Endothelial cell of umbilical vein (primary cell): ENCODE results near the gene CUL2. TPM values are rescaled to one million over a fixed set of nuclear protein-coding genes. Genes with fewer than 3 reads are reported as not detected.

ENCODE experiments used
- BruUV-seq: library from RNA; stranded (reverse); fragments of 400-500 nt; replicated peaks from 2 replicates; lab custom pipeline; 2021; lab: Mats Ljungman, UMichigan
- CTCF ChIA-PET: fragments of 300-600, 350-600 bp; sonication (Branson Sonifier 250); formaldehyde crosslinking; loops from one replicate; lab custom pipeline; 2021; ENCODE audit warnings: antibody characterized with exemption, inconsistent platforms; lab: Charles Lee
- POLR2A ChIA-PET: fragments of 300-600, 350-600 bp; sonication (Branson Sonifier 250); formaldehyde crosslinking; loops from one replicate; lab custom pipeline; 2021; ENCODE audit warnings: antibody characterized with exemption, inconsistent platforms; lab: Charles Lee
- DNase-seq: peaks from one replicate; pipeline ENCODE4 v3.0.0-alpha.2; 2011; ENCODE audit warnings: low read depth, low spot score
- FAIRE-seq: peaks from 2 replicates; lab custom pipeline; 2011; peaks lifted over from hg19 to GRCh38; lab: Jason Lieb, UNC
- H2AFZ ChIP-seq: 2 replicates; pipeline ENCODE4 v1.6.0; 2012; ENCODE audit warnings: low read depth, low read length, control low read depth, inconsistent platforms
- H3K27ac ChIP-seq: 2 replicates; pipeline ENCODE4 v1.5.1; 2011; ENCODE audit warnings: low read depth, mild to moderate bottlenecking, control low read depth, low read length, moderate library complexity; ENCODE audit not compliant: insufficient read depth
- H3K27me3 ChIP-seq, 2 experiments: 2 replicates each; pipeline versions ENCODE4 v1.6.0 to v1.6.1; 2011; ENCODE audit warnings: low read length in 2 of 2, mixed read lengths in 1 of 2; ENCODE audit not compliant: control insufficient read depth in 2 of 2, insufficient read depth in 2 of 2
- H3K36me3 ChIP-seq, 2 experiments: 2 replicates in 1 of 2; 3 replicates in 1 of 2; pipeline ENCODE4 v1.5.1; 2011; ENCODE audit warnings: low read length in 2 of 2, mild to moderate bottlenecking in 1 of 2, moderate library complexity in 1 of 2; ENCODE audit not compliant: control insufficient read depth in 2 of 2, insufficient read depth in 2 of 2; ENCODE audit errors: extremely low read depth in 1 of 2
- H3K4me1 ChIP-seq: 3 replicates; pipeline ENCODE4 v1.5.1; 2011; ENCODE audit warnings: mild to moderate bottlenecking, low read length; ENCODE audit not compliant: control insufficient read depth, insufficient read depth; ENCODE audit errors: extremely low read depth
- H3K4me2 ChIP-seq: 2 replicates; pipeline ENCODE4 v1.6.1; 2011; ENCODE audit warnings: low read length, control low read depth, mixed read lengths; ENCODE audit not compliant: insufficient read depth
- H3K4me3 ChIP-seq, 3 experiments: fragments of 200-600 bp in 1 of 3; sonication (generic), shearing (Covaris generic) in 1 of 3; replicated peaks in 1 of 3; 2 replicates each; pipeline ENCODE4 v1.5.1; 2011 to 2016; ENCODE audit warnings: control low read depth in 3 of 3, low read length in 3 of 3, mild to moderate bottlenecking in 2 of 3, inconsistent platforms in 1 of 3, low read depth in 1 of 3, moderate library complexity in 1 of 3; ENCODE audit not compliant: insufficient read depth in 1 of 3
- H3K79me2 ChIP-seq: 2 replicates; pipeline ENCODE4 v1.6.0; 2012; ENCODE audit warnings: low read length, inconsistent platforms; ENCODE audit not compliant: control insufficient read depth, insufficient read depth
- H3K9ac ChIP-seq: replicated peaks from 2 replicates; pipeline ENCODE3; 2011; ENCODE audit warnings: low read length, control low read depth; ENCODE audit not compliant: insufficient read depth; ENCODE audit errors: extremely low read depth
- H3K9me1 ChIP-seq: replicated peaks from 3 replicates; pipeline ENCODE4 v1.6.0; 2011; ENCODE audit warnings: mild to moderate bottlenecking, low read length; ENCODE audit not compliant: control insufficient read depth, insufficient read depth; ENCODE audit errors: extremely low read depth
- H3K9me3 ChIP-seq: replicated peaks from 2 replicates; pipeline ENCODE4 v1.5.1; 2012; ENCODE audit warnings: low read length, inconsistent platforms; ENCODE audit not compliant: control insufficient read depth, insufficient read depth
- H4K20me1 ChIP-seq: replicated peaks from 2 replicates; pipeline ENCODE3; 2011; ENCODE audit warnings: mild to moderate bottlenecking, low read length; ENCODE audit not compliant: control insufficient read depth, insufficient read depth; ENCODE audit errors: extremely low read depth
- CTCF ChIP-seq, 2 donors: IDR thresholded peaks; 1 replicate in 1 of 2; 2 replicates in 1 of 2; pipeline ENCODE4 v1.5.1; 2011; ENCODE audit warnings: low read length in 2 of 2, mild to moderate bottlenecking in 2 of 2, moderate library complexity in 2 of 2, control low read depth in 1 of 2, inconsistent platforms in 1 of 2, low read depth in 1 of 2; ENCODE audit not compliant: insufficient read depth in 1 of 2; ENCODE audit errors: extremely low read depth in 1 of 2
- EZH2 ChIP-seq: IDR thresholded peaks from 2 replicates; pipeline ENCODE4 v1.6.1; 2012; ENCODE audit warnings: borderline replicate concordance, low read depth, mild to moderate bottlenecking, moderate library complexity, low read length, inconsistent platforms; ENCODE audit not compliant: severe bottlenecking
- FOS ChIP-seq: IDR thresholded peaks from 2 replicates; pipeline ENCODE4 v1.6.1; 2011; ENCODE audit warnings: mild to moderate bottlenecking, low read length, moderate library complexity, borderline replicate concordance; ENCODE audit not compliant: insufficient read depth
- GATA2 ChIP-seq: IDR thresholded peaks from 2 replicates; pipeline ENCODE4 v1.7.0; 2011; ENCODE audit warnings: low read depth, mild to moderate bottlenecking, moderate library complexity, mixed read lengths, low read length; ENCODE audit not compliant: insufficient read length, insufficient read depth
- JUN ChIP-seq: IDR thresholded peaks from 2 replicates; pipeline ENCODE4 v1.6.1; 2011; ENCODE audit warnings: borderline replicate concordance, low read depth; ENCODE audit not compliant: insufficient read length, insufficient read depth
- MAX ChIP-seq: IDR thresholded peaks from 2 replicates; pipeline ENCODE4 v1.6.1; 2011; ENCODE audit not compliant: insufficient read depth, insufficient read length
- MYC ChIP-seq: IDR thresholded peaks from one replicate; pipeline ENCODE4 v1.6.1; 2011; ENCODE audit warnings: mild to moderate bottlenecking, low read depth, low read length
- POLR2A ChIP-seq: IDR thresholded peaks from 2 replicates; pipeline ENCODE4 v1.6.1; 2012; ENCODE audit warnings: low read depth, mild to moderate bottlenecking, control low read depth, low read length
- POLR2AphosphoS5 ChIP-seq: IDR thresholded peaks from 2 replicates; pipeline ENCODE4 v1.6.1; 2012; ENCODE audit warnings: low read depth, mild to moderate bottlenecking, control low read depth, low read length, moderate library complexity; ENCODE audit not compliant: insufficient read depth
- dilution Hi-C: fragments of 300-500 bp; cut with MboI; formaldehyde crosslinking; loops from one replicate; pipeline ENCODE4 v1.15.0; 2019; ENCODE audit warnings: low sequenced_read_pairs; ENCODE audit not compliant: extremely low pct_ligation_motif_present
- intact Hi-C: fragments of 100-400 bp; cut with micrococcal nuclease; formaldehyde crosslinking; loops from one replicate; pipeline ENCODE4 v1.10.0; 2022
- polyA plus RNA-seq, 4 experiments: library from polyadenylated mRNA; depleted of rRNA in 3 of 4; stranded (reverse) in 3 of 4; unstranded in 1 of 4; fragments of >200 nt; gene quantifications; 2 replicates each; pipeline versions ENCODE4 v1.2.1 to v1.2.3, GENCODE V29; 2011 to 2012; ENCODE audit warnings: missing spikeins in 1 of 4
- total RNA-seq: library from RNA; stranded (reverse); gene quantifications from 2 replicates; pipeline ENCODE4 v1.2.3, GENCODE V29; 2021

CUL2 gene
- total and polyA plus RNA-seq, 2 donors (not counting 3 experiments of a cell fraction or from before 2014, with no cell fraction given): 11.6 to 45.3 TPM

GRCh38 chr10:35075228-35075627, 14.9 kb downstream of the CUL2 start:
- Histone ChIP-seq H3K27ac (no peak overlapping the region), H4K20me1 (no peaks in the 10 kb centered on the region), H3K9me3 (no peaks in the 10 kb centered on the region), H3K9me1 (no peaks in the 10 kb centered on the region), H3K9ac (no peak overlapping the region), H3K79me2 (peaks cover 64% of the 10 kb centered on the region), H2AFZ (no peak overlapping the region), H3K4me3 (no peak overlapping the region), H3K27me3 (no peaks in the 10 kb centered on the region), H3K4me2 (no peak overlapping the region), H3K36me3 (no peaks in the 10 kb centered on the region), H3K4me1 (no peaks in the 10 kb centered on the region)
- TF ChIP-seq FOS (no peak), JUN (no peak), CTCF (IDR thresholded peaks at IDR 0.05; ENCODE audit: extremely low read depth in 1 of 2, insufficient read depth in 1 of 2, low read depth in 1 of 2, low read length in 2 of 2) (no peak), MAX (no peak), POLR2AphosphoS5 (no peak), MYC (no peak), POLR2A (no peak), GATA2 (no peak), EZH2 (no peak)
- CTCF ChIA-PET: no interaction called here
- dilution Hi-C loops (no loop called here), intact Hi-C loops (no loop called here)
- POLR2A ChIA-PET: no interaction called here
- FAIRE-seq (no peak), DNase-seq (no peak)
- no TSS peak for BruUV-seq
